Activated T-cell treated with anti-CD3 and anti-CD28 coated beads, Interleukin-2, amount 50 U/mL, for 24 hours (primary cell): ENCODE results near the gene KRTAP9-7.
"Not testable (repeated sequence)": the region's sequence is repeated elsewhere in the genome, so short reads cannot be mapped to it uniquely, and the experiment has no call there.

Source experiments
- DNase-seq: peaks from one replicate; pipeline ENCODE4 v3.0.0-alpha.2; 2020
- H3K27ac Mint-ChIP-seq: 2 replicates; pipeline ENCODE4 v1.8.0; 2020; ENCODE audit warnings: mild to moderate bottlenecking, mixed read lengths
- H3K27me3 Mint-ChIP-seq: 2 replicates; pipeline ENCODE4 v1.8.0; 2020; ENCODE audit warnings: mixed read lengths
- H3K36me3 Mint-ChIP-seq: 2 replicates; pipeline ENCODE4 v1.8.0; 2020; ENCODE audit warnings: low read depth, mixed read lengths
- H3K4me1 Mint-ChIP-seq: 2 replicates; pipeline ENCODE4 v1.8.0; 2020; ENCODE audit warnings: low read depth, mixed read lengths
- H3K4me3 Mint-ChIP-seq: 2 replicates; pipeline ENCODE4 v1.8.0; 2020; ENCODE audit warnings: mild to moderate bottlenecking, moderate library complexity, mixed read lengths
- H3K9me3 Mint-ChIP-seq: 2 replicates; pipeline ENCODE4 v1.8.0; 2020; ENCODE audit warnings: mixed read lengths

The KRTAP9-7 gene

DNA sequence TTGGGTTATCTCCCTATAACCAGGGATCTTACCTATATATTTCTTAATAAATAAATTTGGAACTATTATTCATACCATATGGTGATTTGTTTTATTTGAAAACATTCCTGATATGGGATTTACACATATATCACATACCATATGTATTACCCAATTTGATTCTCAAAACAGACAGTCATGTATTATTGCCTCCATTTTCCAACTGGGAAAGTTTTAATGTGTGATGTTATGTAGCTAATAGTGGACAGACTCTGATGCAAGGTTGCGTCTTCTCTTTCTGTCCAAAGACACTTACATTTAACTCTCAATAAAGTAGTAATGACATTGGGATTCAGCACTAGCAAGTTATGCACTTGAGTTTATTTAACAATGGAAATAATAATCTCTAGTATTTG is 19.2 kb upstream of the KRTAP9-7 start:
- Mint-ChIP-seq H3K9me3 (no peaks in the 10 kb centered on the region), H3K27me3 (peaks cover 43% of the 10 kb centered on the region), H3K36me3 (no peaks in the 10 kb centered on the region), H3K4me3 (no peak overlapping the region), H3K4me1 (no peaks in the 10 kb centered on the region), H3K27ac (no peak overlapping the region)
- no peak for DNase-seq

DNA sequence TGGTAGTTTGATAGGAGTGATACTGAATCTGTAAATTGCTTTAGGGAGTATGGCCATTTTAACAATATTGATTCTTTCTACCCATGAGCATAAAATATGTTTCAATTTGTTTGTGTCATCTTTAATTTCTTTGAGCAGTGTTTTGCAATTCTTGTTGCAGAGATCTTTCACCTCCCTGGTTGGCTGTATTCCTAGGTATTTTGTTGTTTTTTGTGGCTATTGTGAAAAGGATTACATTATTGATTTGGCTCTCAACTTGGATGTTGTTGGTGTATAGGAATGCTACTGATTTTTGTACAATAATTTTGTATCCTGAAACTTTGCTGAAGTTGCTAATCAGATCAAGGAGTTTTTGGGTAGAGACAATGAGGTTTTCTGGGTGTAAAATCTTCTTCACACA is 17.1 kb upstream of the KRTAP9-7 start:
- Mint-ChIP-seq H3K4me1 (no peaks in the 10 kb centered on the region), H3K27me3 (peaks cover 40% of the 10 kb centered on the region), H3K4me3 (no peak overlapping the region), H3K27ac (no peak overlapping the region), H3K36me3 (no peaks in the 10 kb centered on the region), H3K9me3 (no peaks in the 10 kb centered on the region)
- no peak for DNase-seq

DNA sequence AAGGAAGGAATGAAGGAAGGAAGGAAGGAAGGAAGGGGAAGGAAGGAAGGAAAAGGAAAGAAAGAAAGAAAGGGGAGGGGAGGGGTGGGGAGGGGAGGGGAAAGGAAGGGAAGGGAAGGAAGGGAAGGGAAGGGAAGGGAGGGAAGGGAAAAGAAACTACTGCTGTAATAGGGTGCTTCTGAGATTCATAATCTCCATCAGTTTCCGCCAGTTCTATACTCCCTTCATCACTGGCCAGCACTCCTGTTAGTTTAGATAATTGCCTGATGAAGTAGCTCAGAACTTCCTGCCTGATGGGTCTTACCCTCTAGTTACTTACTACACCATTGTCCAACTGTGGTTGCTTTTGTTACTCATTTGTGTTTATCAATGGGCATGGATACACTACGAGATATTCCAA is 12.3 kb upstream of the KRTAP9-7 start:
- Mint-ChIP-seq H3K27me3 (peaks cover 56% of the 10 kb centered on the region), H3K4me3 (no peak overlapping the region), H3K36me3 (no peaks in the 10 kb centered on the region), H3K9me3 (no peaks in the 10 kb centered on the region), H3K4me1 (no peaks in the 10 kb centered on the region), H3K27ac (no peak overlapping the region)
- no peak for DNase-seq

DNA sequence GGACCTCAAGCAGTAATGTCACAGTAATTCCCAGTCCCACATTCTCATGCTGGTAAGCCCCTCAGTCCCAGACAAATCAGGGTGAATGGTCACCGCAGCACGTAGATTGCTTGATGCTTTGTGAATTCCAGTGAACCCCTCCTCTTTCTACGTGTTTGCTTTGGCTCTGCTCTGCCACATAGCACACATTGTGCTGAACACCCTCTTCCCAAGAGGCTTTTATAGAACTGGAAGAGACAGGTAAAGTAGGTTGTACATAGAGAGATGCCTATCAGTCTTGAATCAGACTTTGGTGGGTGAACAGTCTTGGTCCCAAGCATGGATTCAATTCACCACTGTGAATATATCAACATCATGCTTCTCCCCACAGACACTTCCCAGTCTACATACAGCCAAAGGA is 10.9 kb upstream of the KRTAP9-7 start:
- H3K4me3 Mint-ChIP-seq = no peak overlapping the region
- no peaks in the 10 kb centered on the region for H3K4me1 Mint-ChIP-seq
- no peak overlapping the region for H3K27ac Mint-ChIP-seq
- H3K27me3 Mint-ChIP-seq = peaks cover 50% of the 10 kb centered on the region
- no peaks in the 10 kb centered on the region for H3K36me3 Mint-ChIP-seq
- H3K9me3 Mint-ChIP-seq = no peaks in the 10 kb centered on the region
- DNase-seq = no peak

DNA sequence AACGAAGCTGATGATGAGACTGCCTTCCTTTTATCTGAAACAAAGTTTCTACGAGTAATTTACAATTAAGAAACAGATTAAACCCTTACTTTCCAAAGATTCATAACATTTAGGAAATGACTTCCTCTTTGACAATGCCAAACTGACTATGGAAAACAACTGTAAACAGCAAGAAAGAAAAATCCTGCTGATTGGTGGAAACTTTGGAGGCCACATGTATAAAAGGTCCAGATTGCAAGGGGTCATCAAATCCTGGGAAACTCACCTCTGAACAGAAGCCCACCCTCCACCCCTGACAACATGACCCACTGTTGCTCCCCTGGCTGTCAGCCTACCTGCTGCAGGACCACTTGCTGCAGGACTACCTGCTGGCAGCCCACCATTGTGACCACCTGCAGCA is 10.4 kb upstream of the KRTAP9-7 start, which contains the start of gene KRTAP9-6:
TSS of gene KRTAP9-6 (plus strand) at position 301 of the 400 bp plus-strand sequence. CDS start at position 301, 0 bp downstream.
- Mint-ChIP-seq H3K27me3 (peaks cover 47% of the 10 kb centered on the region), H3K36me3 (no peaks in the 10 kb centered on the region), H3K27ac (no peak within 1 kb of the TSS), H3K9me3 (no peaks in the 10 kb centered on the region), H3K4me3 (no peak within 1 kb of the TSS), H3K4me1 (no peaks in the 10 kb centered on the region)
- no peak for DNase-seq

DNA sequence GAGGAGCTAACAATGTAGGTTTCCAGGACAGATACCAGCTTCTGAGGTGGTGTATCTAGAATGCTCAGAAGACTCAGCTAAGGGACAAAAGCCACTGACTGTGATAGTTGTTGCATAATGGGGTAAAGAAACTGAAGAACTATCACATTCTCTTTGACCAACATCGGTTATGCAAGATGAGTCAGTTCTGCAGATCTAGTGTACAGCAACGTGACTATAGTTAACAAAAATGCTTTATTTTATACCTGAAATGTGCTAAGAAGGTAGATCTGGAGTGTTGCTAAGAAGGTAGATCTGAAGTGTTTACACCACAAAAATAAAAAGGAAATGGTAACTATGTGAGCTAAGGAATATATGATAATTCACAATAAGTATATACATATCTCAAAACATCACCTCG is 7.8 kb upstream of the KRTAP9-7 start:
- DNase-seq = no peak
- Mint-ChIP-seq H3K27me3 (peaks cover 40% of the 10 kb centered on the region), H3K27ac (no peak overlapping the region), H3K36me3 (no peaks in the 10 kb centered on the region), H3K4me1 (peaks cover 12% of the 10 kb centered on the region), H3K4me3 (no peak overlapping the region), H3K9me3 (no peaks in the 10 kb centered on the region)

DNA sequence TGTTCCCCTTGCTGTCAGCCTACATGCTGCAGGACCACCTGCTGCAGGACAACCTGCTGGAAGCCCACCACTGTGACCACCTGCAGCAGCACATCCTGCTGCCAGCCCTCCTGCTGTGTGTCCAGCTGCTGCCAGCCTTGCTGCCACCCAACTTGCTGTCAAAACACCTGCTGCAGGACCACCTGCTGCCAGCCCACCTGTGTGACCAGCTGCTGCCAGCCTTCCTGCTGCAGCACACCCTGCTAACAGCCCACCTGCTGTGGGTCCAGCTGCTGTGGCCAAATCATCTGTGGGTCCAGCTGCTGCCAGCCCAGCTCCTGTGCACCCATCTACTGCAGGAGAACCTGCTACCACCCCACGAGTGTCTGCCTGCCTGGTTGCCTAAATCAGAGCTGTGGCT is 4.2 kb upstream of the KRTAP9-7 start:
- peaks cover 42% of the 10 kb centered on the region for H3K27me3 Mint-ChIP-seq
- H3K4me3 Mint-ChIP-seq, DNase-seq, H3K36me3 Mint-ChIP-seq, H3K9me3 Mint-ChIP-seq, H3K27ac Mint-ChIP-seq: not testable (repeated sequence)
- peaks cover 12% of the 10 kb centered on the region for H3K4me1 Mint-ChIP-seq

DNA sequence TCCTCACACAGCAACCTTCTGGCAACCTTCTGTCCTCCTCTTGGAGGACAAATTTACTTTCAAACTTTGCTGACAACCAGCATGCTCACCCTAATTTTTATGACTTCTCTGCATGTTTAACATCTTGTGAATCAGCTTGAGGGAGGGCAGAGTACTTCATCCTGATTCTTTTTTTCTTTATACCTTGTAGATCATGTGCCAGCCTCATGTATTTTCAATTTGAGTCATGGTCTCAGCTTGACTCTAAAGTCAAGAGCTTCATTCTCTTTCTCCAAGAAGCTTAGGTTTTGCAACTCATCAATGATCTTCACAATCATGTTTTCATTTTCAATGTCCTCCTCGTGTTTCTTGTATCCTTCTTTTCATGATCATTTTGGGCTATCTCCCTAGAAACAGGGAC is 3.6 kb upstream of the KRTAP9-7 start:
- peaks cover 12% of the 10 kb centered on the region for H3K4me1 Mint-ChIP-seq
- H3K36me3 Mint-ChIP-seq = no peaks in the 10 kb centered on the region
- H3K4me3 Mint-ChIP-seq = no peak overlapping the region
- H3K27me3 Mint-ChIP-seq = peaks cover 41% of the 10 kb centered on the region
- H3K9me3 Mint-ChIP-seq = no peaks in the 10 kb centered on the region
- no peak for DNase-seq
- no peak overlapping the region for H3K27ac Mint-ChIP-seq

DNA sequence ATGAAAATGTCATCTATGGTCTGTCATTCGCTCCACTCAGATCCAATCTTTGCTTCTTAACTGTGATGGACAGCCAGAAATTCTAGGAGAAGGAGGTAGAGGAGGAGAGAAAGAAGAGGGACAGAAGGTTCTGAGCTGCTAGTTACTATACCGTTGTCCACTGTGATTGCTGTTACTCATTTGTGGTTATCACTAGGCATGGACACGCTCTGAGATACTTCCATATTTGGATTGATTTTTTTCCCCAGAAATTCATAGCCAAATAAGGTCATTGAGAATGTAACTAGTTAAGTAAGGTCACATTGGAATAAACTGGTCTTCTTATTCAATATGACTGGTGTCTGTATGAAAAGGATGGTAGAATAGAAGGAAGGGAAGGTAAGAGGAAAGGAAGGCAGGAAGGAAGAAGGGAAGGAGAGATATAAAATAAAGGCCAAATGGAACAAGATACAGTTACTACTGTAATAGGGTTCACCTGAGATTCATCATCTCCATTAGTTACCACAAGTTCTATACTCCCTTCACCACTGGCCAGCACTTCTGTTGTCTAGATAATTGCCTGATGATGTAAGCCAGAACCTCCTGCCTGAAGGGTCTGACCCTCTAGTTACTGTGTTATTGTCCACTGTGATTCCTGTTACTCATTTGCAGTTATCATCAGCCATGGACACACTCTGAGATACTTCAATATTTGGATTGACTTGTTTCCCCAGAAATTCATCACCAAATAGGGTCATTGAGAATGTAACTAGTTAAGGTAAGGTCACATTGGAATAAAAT is 2.9 kb downstream of the KRTAP9-7 start:
- no peaks in the 10 kb centered on the region for H3K4me1 Mint-ChIP-seq
- no peaks in the 10 kb centered on the region for H3K36me3 Mint-ChIP-seq
- H3K27ac Mint-ChIP-seq = no peak overlapping the region
- H3K27me3 Mint-ChIP-seq = peaks cover 21% of the 10 kb centered on the region
- H3K4me3 Mint-ChIP-seq = no peak overlapping the region
- no peak for DNase-seq
- no peaks in the 10 kb centered on the region for H3K9me3 Mint-ChIP-seq

DNA sequence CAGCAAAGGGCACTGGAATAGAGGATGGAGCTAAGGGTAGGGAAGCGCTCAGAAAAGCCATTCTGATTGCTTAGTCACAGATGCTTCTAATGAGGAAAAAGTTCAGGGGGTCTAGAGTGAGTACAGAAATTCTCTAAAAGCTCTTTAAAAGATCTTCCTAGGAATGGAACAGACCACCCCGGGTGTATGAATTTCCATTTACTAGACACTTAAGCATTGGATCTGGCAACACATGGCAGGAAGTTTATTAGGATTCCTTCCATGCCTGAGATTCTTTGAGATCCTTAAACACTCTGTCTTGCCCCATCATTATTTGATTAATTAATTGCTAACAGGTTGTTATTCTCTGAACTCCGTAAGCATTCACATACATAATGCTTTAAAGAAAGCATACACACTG is 8.5 kb downstream of the KRTAP9-7 start:
- Mint-ChIP-seq H3K27ac (no peak overlapping the region), H3K27me3 (no peaks in the 10 kb centered on the region), H3K4me3 (no peak overlapping the region), H3K36me3 (no peaks in the 10 kb centered on the region), H3K4me1 (peaks cover 15% of the 10 kb centered on the region), H3K9me3 (no peaks in the 10 kb centered on the region)
- no peak for DNase-seq

DNA sequence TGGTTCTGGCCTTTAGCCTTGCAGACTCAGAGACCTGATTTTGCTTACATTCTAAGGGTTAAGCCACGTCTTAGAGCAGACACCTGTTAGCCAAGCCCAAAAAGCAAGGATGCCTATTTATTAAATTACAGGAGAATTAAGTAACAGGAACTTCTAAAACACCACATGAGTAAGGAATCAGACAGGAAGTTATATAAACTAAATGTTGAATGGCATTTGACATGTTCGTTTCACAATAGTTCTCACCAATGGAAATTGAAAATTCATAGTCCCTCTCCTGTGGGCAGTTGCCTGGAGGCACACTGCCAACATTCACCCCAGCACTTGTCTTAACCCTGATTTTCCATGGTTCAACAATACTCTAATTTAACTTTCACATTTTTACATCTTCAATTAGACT is 9.0 kb downstream of the KRTAP9-7 start:
- Mint-ChIP-seq H3K27me3 (no peaks in the 10 kb centered on the region), H3K9me3 (no peaks in the 10 kb centered on the region), H3K4me3 (no peak overlapping the region), H3K27ac (no peak overlapping the region), H3K4me1 (peaks cover 15% of the 10 kb centered on the region), H3K36me3 (no peaks in the 10 kb centered on the region)
- no peak for DNase-seq

DNA sequence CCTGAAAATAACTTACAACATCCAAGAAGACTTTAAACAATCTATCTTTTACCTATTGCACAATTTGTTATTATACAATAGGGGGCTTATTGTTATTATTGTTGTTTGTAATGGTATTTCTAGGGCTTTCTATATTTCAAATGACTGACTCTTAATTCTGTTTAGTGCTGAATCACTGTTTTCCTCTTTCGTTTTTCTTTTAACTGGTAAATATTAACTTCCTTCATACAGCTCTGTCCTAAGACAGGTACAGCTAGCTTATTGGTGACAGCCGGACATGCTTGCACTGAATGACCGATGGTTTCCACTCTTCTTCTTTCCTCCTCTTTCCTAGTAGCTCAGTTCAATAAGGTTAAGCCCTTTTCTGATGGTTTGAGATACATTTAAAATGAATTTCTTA is 11.6 kb downstream of the KRTAP9-7 start:
- Mint-ChIP-seq H3K9me3 (no peaks in the 10 kb centered on the region), H3K4me3 (no peak overlapping the region), H3K36me3 (no peaks in the 10 kb centered on the region), H3K4me1 (peaks cover 15% of the 10 kb centered on the region), H3K27me3 (no peaks in the 10 kb centered on the region), H3K27ac (no peak overlapping the region)
- DNase-seq = no peak

DNA sequence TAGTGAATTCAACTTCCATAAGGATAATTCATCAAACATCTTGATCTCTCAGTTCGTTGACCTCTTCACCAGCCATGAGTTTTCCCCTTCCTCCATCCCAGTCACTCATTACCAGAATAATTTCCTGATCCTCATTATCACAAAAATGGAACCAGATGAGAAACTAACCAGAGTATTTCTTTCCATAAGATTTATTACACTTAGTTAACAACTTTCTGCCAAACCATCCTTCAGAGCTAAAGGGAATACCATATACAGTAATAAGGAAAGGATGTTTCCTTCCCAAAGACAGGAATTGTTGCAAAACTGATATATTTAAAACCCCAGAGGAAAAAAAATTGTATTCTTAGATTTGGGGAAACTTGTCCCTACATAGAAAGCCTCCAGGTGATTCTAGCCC is 18.5 kb downstream of the KRTAP9-7 start:
- no peaks in the 10 kb centered on the region for H3K4me1 Mint-ChIP-seq
- H3K4me3 Mint-ChIP-seq = no peak overlapping the region
- no peak for DNase-seq
- no peaks in the 10 kb centered on the region for H3K27me3 Mint-ChIP-seq
- no peaks in the 10 kb centered on the region for H3K36me3 Mint-ChIP-seq
- no peak overlapping the region for H3K27ac Mint-ChIP-seq
- H3K9me3 Mint-ChIP-seq = no peaks in the 10 kb centered on the region

DNA sequence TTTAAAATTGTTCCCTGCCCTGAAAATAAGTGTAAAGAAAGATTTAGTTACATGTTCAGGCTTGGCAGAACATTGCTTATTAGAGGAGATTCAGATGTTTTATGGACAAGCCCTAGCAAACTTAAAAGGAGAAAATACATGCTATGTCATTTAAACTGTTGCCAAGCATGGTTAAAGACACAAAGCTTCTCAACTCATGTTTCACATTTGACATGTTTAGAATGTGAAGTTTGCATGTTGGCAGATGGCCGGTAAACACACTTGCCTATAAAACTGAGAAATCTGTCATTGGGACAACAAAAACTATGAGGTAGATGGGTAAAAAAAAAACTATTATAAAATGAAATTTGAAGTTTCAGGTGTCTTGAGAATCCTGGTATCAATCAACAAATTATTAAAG is 21.3 kb downstream of the KRTAP9-7 start:
- DNase-seq = no peak
- H3K4me1 Mint-ChIP-seq = peaks cover 6% of the 10 kb centered on the region
- H3K9me3 Mint-ChIP-seq = peaks cover 10% of the 10 kb centered on the region
- H3K27ac Mint-ChIP-seq = no peak overlapping the region
- H3K27me3 Mint-ChIP-seq = no peaks in the 10 kb centered on the region
- no peaks in the 10 kb centered on the region for H3K36me3 Mint-ChIP-seq
- no peak overlapping the region for H3K4me3 Mint-ChIP-seq

DNA sequence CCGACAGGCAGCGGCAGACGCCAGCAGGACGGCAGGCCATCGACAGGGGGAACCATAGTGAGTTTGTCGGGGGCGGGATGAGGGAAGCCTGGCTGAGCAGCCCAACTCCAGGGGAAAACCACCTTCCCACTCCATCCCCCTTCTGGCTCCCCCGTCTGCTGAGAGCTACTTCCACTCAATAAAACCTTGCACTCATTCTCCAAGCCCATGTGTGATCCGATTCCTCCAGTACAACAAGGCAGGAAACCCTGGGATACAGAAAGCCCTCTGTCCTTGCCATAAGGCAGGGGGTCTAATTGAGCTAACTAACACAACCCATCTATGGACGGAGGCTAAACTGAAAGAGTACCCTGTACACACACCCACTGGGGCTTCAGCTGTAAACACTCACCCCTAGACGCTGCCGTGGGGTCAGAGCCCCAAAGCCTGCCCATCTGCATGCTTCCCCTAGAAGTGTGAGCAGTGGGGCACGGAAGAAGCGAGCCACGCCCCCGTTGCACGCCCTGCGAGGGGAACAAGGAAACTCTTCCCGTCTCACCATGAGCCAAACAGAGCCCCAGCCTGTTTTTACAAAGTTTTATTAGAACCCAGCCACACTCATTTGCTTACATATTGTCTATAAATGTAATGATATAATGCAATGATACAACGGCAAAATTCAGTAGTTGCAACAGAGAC is 23.1 kb downstream of the KRTAP9-7 start:
- no peaks in the 10 kb centered on the region for H3K27me3 Mint-ChIP-seq
- H3K4me1 Mint-ChIP-seq = peaks cover 9% of the 10 kb centered on the region
- H3K36me3 Mint-ChIP-seq = no peaks in the 10 kb centered on the region
- no peak for DNase-seq
- H3K9me3 Mint-ChIP-seq = peaks cover 13% of the 10 kb centered on the region
- no peak overlapping the region for H3K4me3 Mint-ChIP-seq
- no peak overlapping the region for H3K27ac Mint-ChIP-seq
